Glutamatergic neuron (in vitro differentiated cells): ENCODE measurements around the gene HNRNPH3. TPM values are rescaled to one million over a fixed set of nuclear protein-coding genes. Genes with fewer than 3 reads are reported as not detected.
A peak's percentile ranks its signal among the peaks of the same experiment; 100 is the strongest.
"Not testable (repeated sequence)": the region's sequence is repeated elsewhere in the genome, so short reads cannot be mapped to it uniquely, and the experiment has no call there.

Experiments
- DNase-seq: peaks from one replicate; pipeline ENCODE4 v3.0.0; 2022
- H3K27ac Mint-ChIP-seq: one replicate; pipeline ENCODE4 v1.8.0; 2020; ENCODE audit warnings: mild to moderate bottlenecking, mixed read lengths, inconsistent platforms; ENCODE audit not compliant: unreplicated experiment
- H3K27me3 Mint-ChIP-seq: one replicate; pipeline ENCODE4 v1.8.0; 2020; ENCODE audit warnings: mild to moderate bottlenecking, moderate library complexity, mixed read lengths, inconsistent platforms; ENCODE audit not compliant: unreplicated experiment
- H3K36me3 Mint-ChIP-seq: one replicate; pipeline ENCODE4 v1.8.0; 2020; ENCODE audit warnings: mild to moderate bottlenecking, mixed read lengths, inconsistent platforms; ENCODE audit not compliant: unreplicated experiment
- H3K4me1 Mint-ChIP-seq: one replicate; pipeline ENCODE4 v1.8.0; 2020; ENCODE audit warnings: mild to moderate bottlenecking, low read depth, mixed read lengths, inconsistent platforms; ENCODE audit not compliant: unreplicated experiment
- H3K4me3 Mint-ChIP-seq: one replicate; pipeline ENCODE4 v1.8.0; 2020; ENCODE audit warnings: mild to moderate bottlenecking, mixed read lengths, inconsistent platforms; ENCODE audit not compliant: unreplicated experiment
- H3K9me3 Mint-ChIP-seq: one replicate; pipeline ENCODE4 v1.8.0; 2020; ENCODE audit warnings: mild to moderate bottlenecking, moderate library complexity, mixed read lengths, inconsistent platforms; ENCODE audit not compliant: unreplicated experiment
- total RNA-seq: library from RNA; stranded (reverse); fragmentation: NEBNext Ultra II Directional; extraction: Animal tissue kit (Norgen Biotek cat#: 25700); gene quantifications from one replicate; pipeline ENCODE4 v1.2.1, GENCODE V29; 2021; ENCODE audit not compliant: unreplicated experiment
- TF ChIP-seq, protein P1 (sequence below): fragments of 200-600 bp; sonication (generic); IDR thresholded peaks from one replicate; pipeline ENCODE4 v1.5.0; 2021; ENCODE audit not compliant: partially characterized antibody, unreplicated experiment

HNRNPH3 gene
- total RNA-seq, 1 donor from 2014 or later, result 194 TPM

DNA sequence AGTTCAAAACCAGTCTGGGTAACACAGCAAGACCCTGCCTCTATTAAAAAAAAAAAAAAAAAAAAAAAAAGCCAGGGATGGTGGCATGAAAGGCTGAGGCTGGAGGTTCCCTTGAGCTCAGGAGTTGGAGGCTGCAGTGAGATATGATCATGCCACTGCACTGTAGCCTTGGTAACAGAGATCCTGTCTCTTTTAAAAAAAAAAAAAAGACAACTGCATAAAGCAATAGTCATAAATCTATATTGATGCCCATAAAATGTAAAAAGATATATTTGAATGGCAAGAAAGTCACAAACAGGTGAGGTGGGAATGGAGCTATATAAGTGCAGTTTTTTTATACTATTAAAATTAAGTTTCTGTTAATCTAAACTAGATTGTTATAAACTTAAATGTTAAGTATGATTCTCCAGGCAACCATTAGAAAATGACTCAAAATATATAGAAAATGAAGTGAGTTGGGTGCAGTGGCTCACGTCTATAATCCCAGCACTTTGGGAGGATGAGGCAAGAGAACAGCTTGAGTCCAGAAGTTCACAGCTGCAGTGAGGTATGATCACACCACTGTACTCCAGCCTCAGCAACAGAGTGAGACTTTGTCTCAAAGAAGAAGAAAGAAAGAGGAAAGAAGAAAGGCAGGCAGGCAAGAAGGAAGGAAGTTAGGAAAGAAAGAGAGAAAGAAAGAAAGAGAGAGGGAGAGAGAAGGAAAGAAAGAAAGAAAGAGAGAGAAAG, 13.4 kb upstream of the HNRNPH3 start:
- H3K4me3 Mint-ChIP-seq, result no peak overlapping the region
- H3K9me3 Mint-ChIP-seq, result peaks cover 8% of the 10 kb centered on the region
- TF ChIP-seq, protein P1, sequence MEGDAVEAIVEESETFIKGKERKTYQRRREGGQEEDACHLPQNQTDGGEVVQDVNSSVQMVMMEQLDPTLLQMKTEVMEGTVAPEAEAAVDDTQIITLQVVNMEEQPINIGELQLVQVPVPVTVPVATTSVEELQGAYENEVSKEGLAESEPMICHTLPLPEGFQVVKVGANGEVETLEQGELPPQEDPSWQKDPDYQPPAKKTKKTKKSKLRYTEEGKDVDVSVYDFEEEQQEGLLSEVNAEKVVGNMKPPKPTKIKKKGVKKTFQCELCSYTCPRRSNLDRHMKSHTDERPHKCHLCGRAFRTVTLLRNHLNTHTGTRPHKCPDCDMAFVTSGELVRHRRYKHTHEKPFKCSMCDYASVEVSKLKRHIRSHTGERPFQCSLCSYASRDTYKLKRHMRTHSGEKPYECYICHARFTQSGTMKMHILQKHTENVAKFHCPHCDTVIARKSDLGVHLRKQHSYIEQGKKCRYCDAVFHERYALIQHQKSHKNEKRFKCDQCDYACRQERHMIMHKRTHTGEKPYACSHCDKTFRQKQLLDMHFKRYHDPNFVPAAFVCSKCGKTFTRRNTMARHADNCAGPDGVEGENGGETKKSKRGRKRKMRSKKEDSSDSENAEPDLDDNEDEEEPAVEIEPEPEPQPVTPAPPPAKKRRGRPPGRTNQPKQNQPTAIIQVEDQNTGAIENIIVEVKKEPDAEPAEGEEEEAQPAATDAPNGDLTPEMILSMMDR, result no peak
- no peaks in the 10 kb centered on the region for H3K27me3 Mint-ChIP-seq
- H3K27ac Mint-ChIP-seq, result no peak overlapping the region
- H3K36me3 Mint-ChIP-seq, result peaks cover 7% of the 10 kb centered on the region
- no peaks in the 10 kb centered on the region for H3K4me1 Mint-ChIP-seq
- DNase-seq, result no peak

DNA sequence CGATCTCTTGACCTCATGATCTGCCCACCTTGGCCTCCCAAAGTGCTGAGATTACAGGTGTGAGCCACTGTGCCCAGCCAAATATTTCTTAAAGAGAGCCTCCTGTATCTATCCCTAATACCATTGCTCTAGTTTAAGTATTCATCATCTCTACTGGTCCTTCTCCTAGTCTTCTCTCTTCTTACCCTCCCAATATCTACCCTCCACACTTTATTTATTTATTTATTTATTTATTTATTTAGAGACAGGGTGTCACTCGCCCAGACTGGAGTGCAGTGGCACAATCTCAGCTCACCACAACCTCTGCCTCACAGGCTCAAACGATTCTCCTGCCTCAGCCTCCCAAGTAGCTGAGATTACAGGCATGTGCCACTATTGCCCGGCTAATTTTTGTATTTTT, 7.5 kb upstream of the HNRNPH3 start:
- H3K4me1 Mint-ChIP-seq, H3K9me3 Mint-ChIP-seq, H3K4me3 Mint-ChIP-seq, H3K27ac Mint-ChIP-seq, H3K36me3 Mint-ChIP-seq, DNase-seq, H3K27me3 Mint-ChIP-seq: not testable (repeated sequence)

DNA sequence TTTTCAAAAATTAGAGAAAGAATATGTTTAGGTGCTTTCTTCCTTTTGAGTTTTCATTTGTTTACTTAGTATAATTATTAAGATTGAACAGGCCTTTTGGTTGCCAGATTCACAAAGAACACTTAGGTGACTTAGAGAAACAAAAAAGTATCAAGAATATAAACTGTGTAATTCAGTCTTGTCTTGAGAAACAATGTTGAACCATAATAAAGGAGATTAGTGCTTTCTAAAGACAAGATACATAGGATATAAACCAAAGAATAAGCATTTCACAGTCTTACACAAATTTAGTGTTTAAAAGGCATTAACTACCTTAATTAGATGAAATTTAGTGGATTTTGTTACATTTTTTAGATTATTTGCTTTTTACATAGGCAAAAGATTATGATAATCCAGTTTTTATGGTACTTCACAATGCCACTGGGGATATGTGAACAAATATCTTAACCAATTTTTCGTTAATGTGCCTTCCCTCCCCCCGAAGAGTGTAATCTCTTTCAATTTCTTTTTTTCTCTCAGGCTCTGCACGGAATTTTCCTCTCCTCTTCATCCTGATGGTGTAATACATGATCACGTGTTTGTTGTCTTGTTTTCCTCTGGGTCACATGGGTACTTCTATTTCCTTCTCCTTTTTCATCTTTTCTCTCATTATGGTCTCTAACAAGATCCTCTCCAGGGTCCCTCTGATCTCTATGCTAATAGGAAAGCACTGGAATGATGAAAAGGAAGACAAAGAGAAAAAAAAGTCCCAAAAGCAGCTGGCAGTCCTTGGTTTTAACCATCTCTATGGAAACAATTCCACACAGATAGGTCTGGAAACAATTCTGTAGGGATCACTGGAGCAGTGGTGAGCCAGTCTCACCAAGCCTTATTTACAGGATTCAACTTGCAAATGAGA, 3.7 kb upstream of the HNRNPH3 start:
- peaks cover 18% of the 10 kb centered on the region for H3K9me3 Mint-ChIP-seq
- peaks cover 18% of the 10 kb centered on the region for H3K4me1 Mint-ChIP-seq
- H3K27me3 Mint-ChIP-seq, result peaks cover 17% of the 10 kb centered on the region
- TF ChIP-seq, protein P1, result no peak
- peak overlapping the region; percentile 62 for H3K27ac Mint-ChIP-seq
- H3K4me3 Mint-ChIP-seq, result peak overlapping the region; percentile 61
- peaks cover 5% of the 10 kb centered on the region for H3K36me3 Mint-ChIP-seq
- no peak for DNase-seq

DNA sequence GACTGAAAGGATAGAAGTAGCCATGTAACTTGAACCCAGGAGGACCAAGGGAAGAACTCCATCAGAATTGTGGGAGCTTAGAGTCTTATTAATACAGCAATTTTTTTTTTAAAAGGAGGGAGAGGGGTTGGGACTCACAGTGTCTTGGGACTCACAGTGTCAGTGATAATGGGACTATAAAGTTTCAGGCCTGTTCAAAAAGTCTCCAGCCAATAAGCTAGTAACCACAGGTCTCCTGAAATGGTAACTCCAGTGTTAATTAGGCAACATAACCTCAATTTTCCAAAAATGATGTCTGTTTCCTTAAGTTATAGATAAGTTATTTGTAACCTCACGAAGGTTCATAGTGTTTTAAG, 2.4 kb upstream of the HNRNPH3 start:
- peaks cover 5% of the 10 kb centered on the region for H3K36me3 Mint-ChIP-seq
- H3K27me3 Mint-ChIP-seq, result peaks cover 20% of the 10 kb centered on the region
- TF ChIP-seq, protein P1, result no peak
- H3K9me3 Mint-ChIP-seq, result peaks cover 16% of the 10 kb centered on the region
- no peak overlapping the region for H3K4me3 Mint-ChIP-seq
- H3K27ac Mint-ChIP-seq, result peak overlapping the region; percentile 22
- peaks cover 18% of the 10 kb centered on the region for H3K4me1 Mint-ChIP-seq
- no peak for DNase-seq

DNA sequence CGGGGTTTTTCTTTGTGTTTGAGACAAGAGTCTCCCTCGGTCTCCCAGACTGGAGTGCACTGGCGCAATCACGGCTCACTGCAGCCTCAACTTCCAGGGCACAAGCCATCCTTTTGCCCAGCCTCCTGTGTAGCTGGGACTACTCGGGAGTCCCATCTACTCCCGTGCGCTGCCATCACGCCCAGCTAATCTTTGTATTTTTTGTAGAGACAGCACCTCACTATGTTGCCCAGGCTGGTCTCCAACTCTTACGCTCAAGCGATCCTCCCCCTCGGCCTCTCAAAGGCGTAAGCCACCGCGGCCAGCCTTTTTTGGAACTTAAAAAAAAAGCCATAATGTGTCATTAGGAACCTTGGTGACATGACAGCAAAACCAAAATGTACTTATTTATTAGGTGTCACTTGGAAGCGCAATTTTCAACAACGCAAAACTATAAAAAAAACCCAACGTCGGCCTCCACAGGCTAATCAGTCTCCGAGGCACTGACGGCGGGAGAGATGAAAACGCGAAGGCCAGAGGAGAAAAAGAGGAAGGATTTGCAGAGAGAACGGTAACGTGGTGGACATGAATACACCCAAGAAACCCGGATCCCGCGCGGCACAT, 911 bp upstream of the HNRNPH3 start:
- DNase-seq, result peak; percentile 16
- peak overlapping the region; percentile 100 for H3K27ac Mint-ChIP-seq
- peaks cover 20% of the 10 kb centered on the region for H3K27me3 Mint-ChIP-seq
- H3K9me3 Mint-ChIP-seq, result peaks cover 16% of the 10 kb centered on the region
- TF ChIP-seq, protein P1, result no peak
- H3K4me3 Mint-ChIP-seq, result peak overlapping the region; percentile 96
- H3K36me3 Mint-ChIP-seq, result peaks cover 5% of the 10 kb centered on the region
- peaks cover 29% of the 10 kb centered on the region for H3K4me1 Mint-ChIP-seq
